Nephron progenitor cell (in vitro differentiated cells): ENCODE results near the gene CNOT10.
"Not testable (repeated sequence)": the region's sequence is repeated elsewhere in the genome, so short reads cannot be mapped to it uniquely, and the experiment has no call there.

Experiments used
- DNase-seq: peaks from one replicate; pipeline ENCODE4 v3.0.0; 2021
- H3K27ac Mint-ChIP-seq: 2 replicates; pipeline ENCODE4 v1.8.0; 2021; ENCODE audit warnings: mild to moderate bottlenecking, moderate library complexity, mixed read lengths
- H3K27me3 Mint-ChIP-seq: 2 replicates; pipeline ENCODE4 v1.8.0; 2021; ENCODE audit warnings: mild to moderate bottlenecking, low read depth, mixed read lengths; ENCODE audit not compliant: poor library complexity
- H3K36me3 Mint-ChIP-seq: 2 replicates; pipeline ENCODE4 v1.8.0; 2021; ENCODE audit warnings: low read depth, mixed read lengths
- H3K4me1 Mint-ChIP-seq: 2 replicates; pipeline ENCODE4 v1.8.0; 2021; ENCODE audit warnings: mixed read lengths
- H3K4me3 Mint-ChIP-seq: 2 replicates; pipeline ENCODE4 v1.8.0; 2021; ENCODE audit warnings: mild to moderate bottlenecking, moderate library complexity, mixed read lengths
- H3K9me3 Mint-ChIP-seq: 2 replicates; pipeline ENCODE4 v1.8.0; 2021; ENCODE audit warnings: mild to moderate bottlenecking, moderate library complexity, mixed read lengths
- TF ChIP-seq, protein P1 (sequence below): fragments of 200-600 bp; sonication (generic); IDR thresholded peaks from 2 replicates; pipeline ENCODE4 v1.5.0; 2021; ENCODE audit warnings: antibody characterized with exemption

CNOT10 gene

GRCh38 chr3:32667072-32667582, 17.9 kb upstream of the CNOT10 start:
- TF ChIP-seq, protein P1, sequence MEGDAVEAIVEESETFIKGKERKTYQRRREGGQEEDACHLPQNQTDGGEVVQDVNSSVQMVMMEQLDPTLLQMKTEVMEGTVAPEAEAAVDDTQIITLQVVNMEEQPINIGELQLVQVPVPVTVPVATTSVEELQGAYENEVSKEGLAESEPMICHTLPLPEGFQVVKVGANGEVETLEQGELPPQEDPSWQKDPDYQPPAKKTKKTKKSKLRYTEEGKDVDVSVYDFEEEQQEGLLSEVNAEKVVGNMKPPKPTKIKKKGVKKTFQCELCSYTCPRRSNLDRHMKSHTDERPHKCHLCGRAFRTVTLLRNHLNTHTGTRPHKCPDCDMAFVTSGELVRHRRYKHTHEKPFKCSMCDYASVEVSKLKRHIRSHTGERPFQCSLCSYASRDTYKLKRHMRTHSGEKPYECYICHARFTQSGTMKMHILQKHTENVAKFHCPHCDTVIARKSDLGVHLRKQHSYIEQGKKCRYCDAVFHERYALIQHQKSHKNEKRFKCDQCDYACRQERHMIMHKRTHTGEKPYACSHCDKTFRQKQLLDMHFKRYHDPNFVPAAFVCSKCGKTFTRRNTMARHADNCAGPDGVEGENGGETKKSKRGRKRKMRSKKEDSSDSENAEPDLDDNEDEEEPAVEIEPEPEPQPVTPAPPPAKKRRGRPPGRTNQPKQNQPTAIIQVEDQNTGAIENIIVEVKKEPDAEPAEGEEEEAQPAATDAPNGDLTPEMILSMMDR = no peak
- Mint-ChIP-seq H3K9me3 (peaks cover 35% of the 10 kb centered on the region), H3K4me1 (no peaks in the 10 kb centered on the region)

DNA sequence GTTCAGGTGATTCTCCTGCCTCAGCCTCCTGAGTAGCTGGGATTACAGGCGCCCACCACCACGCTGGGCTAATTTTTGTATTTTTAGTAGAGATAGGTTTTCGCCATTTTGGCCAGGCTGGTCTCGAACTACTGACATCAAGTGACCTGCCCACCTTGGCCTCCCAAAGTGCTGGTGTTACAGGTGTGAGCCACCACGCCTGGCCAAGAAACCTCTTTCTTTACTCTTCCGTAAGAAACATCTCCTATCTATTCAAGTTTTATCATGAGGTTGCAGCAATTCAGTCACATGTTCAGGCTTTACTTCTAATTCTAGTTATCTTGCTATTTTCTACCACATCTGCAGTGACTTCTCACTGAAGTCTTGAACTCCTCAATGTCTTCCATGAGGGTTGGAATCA, 15.8 kb upstream of the CNOT10 start:
- Mint-ChIP-seq H3K9me3 (peaks cover 36% of the 10 kb centered on the region), H3K27me3 (peaks cover 10% of the 10 kb centered on the region)
- not testable (repeated sequence) for H3K27ac Mint-ChIP-seq, H3K4me3 Mint-ChIP-seq, H3K4me1 Mint-ChIP-seq, H3K36me3 Mint-ChIP-seq, DNase-seq

More at GRCh38 chr3:32667072-32667582, 17.9 kb upstream of the CNOT10 start:
- H3K4me3 Mint-ChIP-seq = no peak overlapping the region
- no peak overlapping the region for H3K27ac Mint-ChIP-seq
- H3K27me3 Mint-ChIP-seq = peaks cover 5% of the 10 kb centered on the region
- H3K36me3 Mint-ChIP-seq = no peaks in the 10 kb centered on the region
- no peak for DNase-seq

GRCh38 chr3:32673730-32674129, 11.3 kb upstream of the CNOT10 start:
- H3K9me3 Mint-ChIP-seq = peaks cover 31% of the 10 kb centered on the region
- not testable (repeated sequence) for DNase-seq, H3K36me3 Mint-ChIP-seq, H3K4me1 Mint-ChIP-seq, H3K4me3 Mint-ChIP-seq
- H3K27me3 Mint-ChIP-seq = peaks cover 22% of the 10 kb centered on the region
- H3K27ac Mint-ChIP-seq = peak overlapping the region; percentile 54

- peaks cover 27% of the 10 kb centered on the region for H3K27me3 Mint-ChIP-seq
- H3K9me3 Mint-ChIP-seq = peaks cover 26% of the 10 kb centered on the region
- no peaks in the 10 kb centered on the region for H3K36me3 Mint-ChIP-seq
- H3K4me1 Mint-ChIP-seq = no peaks in the 10 kb centered on the region
- TF ChIP-seq, protein P1 = no peak
- H3K4me3 Mint-ChIP-seq = no peak overlapping the region
- DNase-seq = no peak
- no peak overlapping the region for H3K27ac Mint-ChIP-seq
Measured at GRCh38 chr3:32675164-32675563, 9.8 kb upstream of the CNOT10 start.

DNA sequence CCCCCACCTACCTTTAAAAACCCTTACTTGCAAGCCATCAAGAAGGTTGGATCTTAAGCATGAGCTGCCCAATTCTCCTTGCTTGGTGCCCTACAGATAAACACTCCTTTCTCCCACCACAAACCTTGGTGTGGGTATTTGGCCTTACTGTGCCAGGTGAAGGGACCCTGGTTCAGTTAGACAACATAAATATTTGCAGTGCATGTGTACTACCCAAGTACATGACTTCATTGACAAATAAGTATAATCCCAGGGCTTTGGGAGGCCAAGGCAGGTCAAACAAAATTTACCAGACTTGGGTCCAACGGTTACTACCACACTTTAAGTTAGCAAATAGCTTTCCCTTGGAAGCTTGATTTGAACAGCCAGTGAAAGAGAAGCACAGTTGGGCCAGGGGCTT, 9.3 kb upstream of the CNOT10 start:
- Mint-ChIP-seq H3K4me1 (no peaks in the 10 kb centered on the region), H3K9me3 (peaks cover 23% of the 10 kb centered on the region), H3K4me3 (no peak overlapping the region), H3K36me3 (no peaks in the 10 kb centered on the region), H3K27ac (no peak overlapping the region), H3K27me3 (peaks cover 27% of the 10 kb centered on the region)
- DNase-seq = no peak
- TF ChIP-seq, protein P1 = no peak

DNA sequence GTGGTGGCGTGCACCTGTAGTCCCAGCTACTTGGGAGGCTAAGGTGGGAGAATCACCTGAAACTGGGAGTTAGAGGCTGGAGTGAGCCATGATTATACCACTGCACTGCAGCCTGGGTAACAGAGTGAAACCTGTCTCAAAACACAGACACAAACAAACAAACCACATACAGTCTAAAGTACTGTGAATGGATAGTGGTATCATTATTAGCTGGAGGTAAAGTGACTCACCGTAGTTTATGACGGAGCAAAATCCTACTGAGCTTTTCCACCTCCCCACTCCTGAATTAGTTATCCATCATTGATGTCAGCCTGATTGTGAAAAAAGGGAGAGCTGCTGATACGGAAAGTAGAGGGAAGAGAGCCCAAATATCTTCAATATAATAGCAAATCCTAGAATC, 3.2 kb upstream of the CNOT10 start:
- H3K4me1 Mint-ChIP-seq = peaks cover 20% of the 10 kb centered on the region
- H3K4me3 Mint-ChIP-seq = no peak overlapping the region
- TF ChIP-seq, protein P1 = no peak
- DNase-seq = no peak
- peaks cover under 1% of the 10 kb centered on the region for H3K36me3 Mint-ChIP-seq
- peaks cover 9% of the 10 kb centered on the region for H3K27me3 Mint-ChIP-seq
- H3K9me3 Mint-ChIP-seq = peaks cover 3% of the 10 kb centered on the region
- H3K27ac Mint-ChIP-seq = no peak overlapping the region

GRCh38 chr3:32684029-32684799, 774 bp upstream of the CNOT10 start:
- H3K36me3 Mint-ChIP-seq = peaks cover 14% of the 10 kb centered on the region
- H3K4me1 Mint-ChIP-seq = peaks cover 33% of the 10 kb centered on the region
- TF ChIP-seq, protein P1 = no peak
- peak overlapping the region; percentile 96 for H3K4me3 Mint-ChIP-seq
- peaks cover 4% of the 10 kb centered on the region for H3K27me3 Mint-ChIP-seq
- H3K9me3 Mint-ChIP-seq = peaks cover 3% of the 10 kb centered on the region
- H3K27ac Mint-ChIP-seq = no peak overlapping the region
- no peak for DNase-seq
